GM19238 (cell line): ENCODE measurements around the gene DLX6.

ENCODE experiments used
- DNase-seq: peaks from one replicate; pipeline ENCODE4 v3.0.0; 2011; ENCODE audit warnings: low spot score; ENCODE audit not compliant: insufficient read length

Gene DLX6

GRCh38 chr7:96995406-96996110 is 9.8 kb upstream of the DLX6 start:
- DNase-seq, result no peak

- DNase-seq, result no peak
Measured at GRCh38 chr7:96996111-96996957, 9.0 kb upstream of the DLX6 start.

- no peak for DNase-seq
Measured at GRCh38 chr7:96996958-96997511, 8.3 kb upstream of the DLX6 start.

GRCh38 chr7:96997512-96998032 is 7.8 kb upstream of the DLX6 start:
- DNase-seq, result no peak

- no peak for DNase-seq
Measured at GRCh38 chr7:96998333-96998732, 7.0 kb upstream of the DLX6 start.

- DNase-seq, result no peak
Measured at GRCh38 chr7:96998744-96999143, 6.6 kb upstream of the DLX6 start.

GRCh38 chr7:97001221-97001620 is 4.1 kb upstream of the DLX6 start:
- DNase-seq, result no peak

GRCh38 chr7:97001656-97002554 is 3.4 kb upstream of the DLX6 start:
- no peak for DNase-seq

- no peak for DNase-seq
Measured at GRCh38 chr7:97002555-97003261, 2.6 kb upstream of the DLX6 start.

GRCh38 chr7:97003262-97004246 is 1.8 kb upstream of the DLX6 start:
- DNase-seq, result no peak

- no peak for DNase-seq
Measured at GRCh38 chr7:97004247-97005182, 838 bp upstream of the DLX6 start.

GRCh38 chr7:97006055-97006815 is 882 bp downstream of the DLX6 start:
- no peak for DNase-seq

GRCh38 chr7:97006816-97007582 is 1.6 kb downstream of the DLX6 start:
- DNase-seq, result no peak

- DNase-seq, result no peak
Measured at GRCh38 chr7:97007583-97007861, 2.2 kb downstream of the DLX6 start.

- no peak for DNase-seq
Measured at GRCh38 chr7:97008275-97008917, 3.0 kb downstream of the DLX6 start.
